Loucy (cell line): ENCODE measurements around the gene COQ2.

ENCODE experiments used
- H2AFZ ChIP-seq: fragments of 200-600 bp; sonication (generic); 2 replicates; pipeline ENCODE4 v1.6.0; 2016; ENCODE audit warnings: antibody characterized with exemption, mild to moderate bottlenecking, low read length, moderate library complexity
- H3F3A ChIP-seq: fragments of 200-600 bp; 2 replicates; pipeline ENCODE4 v1.6.0; 2016; ENCODE audit warnings: antibody characterized with exemption, low read depth, mild to moderate bottlenecking
- H3K27me3 ChIP-seq: fragments of 200-600 bp; sonication (generic); 2 replicates; pipeline ENCODE4 v1.6.1; 2014; ENCODE audit warnings: low read length, mild to moderate bottlenecking; ENCODE audit not compliant: insufficient read depth, poor library complexity, severe bottlenecking
- H3K36me3 ChIP-seq: fragments of 200-600 bp; sonication (generic); 2 replicates; pipeline ENCODE4 v1.6.1; 2016; ENCODE audit warnings: low read length; ENCODE audit not compliant: insufficient read depth
- H3K4me1 ChIP-seq: fragments of 200-600 bp; sonication (generic); 2 replicates; pipeline ENCODE4 v1.5.1; 2014; ENCODE audit warnings: low read length, mild to moderate bottlenecking; ENCODE audit not compliant: insufficient read depth, poor library complexity, severe bottlenecking
- H3K4me2 ChIP-seq: fragments of 200-600 bp; sonication (generic); 2 replicates; pipeline ENCODE4 v1.6.0; 2014; ENCODE audit warnings: antibody characterized with exemption, low read length, low read depth, mild to moderate bottlenecking; ENCODE audit not compliant: poor library complexity, severe bottlenecking
- H3K4me3 ChIP-seq: fragments of 200-600 bp; sonication (generic); 2 replicates; pipeline ENCODE4 v1.5.1; 2014; ENCODE audit warnings: low read length, mild to moderate bottlenecking, mixed read lengths; ENCODE audit not compliant: poor library complexity, severe bottlenecking
- H3K79me2 ChIP-seq: fragments of 200-600 bp; sonication (generic); 2 replicates; pipeline ENCODE4 v1.6.1; 2014; ENCODE audit warnings: low read length; ENCODE audit not compliant: insufficient read depth
- H3K9ac ChIP-seq: fragments of 200-600 bp; sonication (generic); 2 replicates; pipeline ENCODE4 v1.6.0; 2014; ENCODE audit warnings: mild to moderate bottlenecking, low read depth, low read length, moderate library complexity; ENCODE audit not compliant: poor library complexity, severe bottlenecking
- H3K9me2 ChIP-seq: fragments of 200-600 bp; sonication (generic); replicated peaks from 2 replicates; pipeline ENCODE4 v1.6.1; 2016; ENCODE audit warnings: low read depth, low read length, mixed read lengths
- H3K9me3 ChIP-seq: fragments of 200-600 bp; sonication (generic); 2 replicates; pipeline ENCODE4 v1.6.1; 2014; ENCODE audit warnings: mild to moderate bottlenecking, antibody characterized with exemption, low read length, low read depth; ENCODE audit not compliant: insufficient read depth
- H4K20me1 ChIP-seq: fragments of 200-600 bp; sonication (generic); 2 replicates; pipeline ENCODE4 v1.6.0; 2014; ENCODE audit warnings: antibody characterized with exemption, low read length, mild to moderate bottlenecking; ENCODE audit not compliant: insufficient read depth, poor library complexity, severe bottlenecking
- CTCF ChIP-seq: fragments of 200-600 bp; sonication (generic); conservative IDR thresholded peaks from 2 replicates; pipeline ENCODE4 v1.5.1; 2014; ENCODE audit warnings: mild to moderate bottlenecking, antibody characterized with exemption, low read length
- EZH2phosphoT487 ChIP-seq: fragments of 200-600 bp; IDR thresholded peaks from 2 replicates; pipeline ENCODE4 v1.6.1; 2018; ENCODE audit warnings: antibody characterized with exemption, mild to moderate bottlenecking, moderate library complexity, borderline replicate concordance

Gene COQ2

GRCh38 chr4:83214079-83214478, 70.5 kb downstream of the COQ2 start:
- Histone ChIP-seq H4K20me1 (no peaks in the 10 kb centered on the region), H3F3A (peaks cover 7% of the 10 kb centered on the region; the same call in 1 of the 2 replicates), H3K27me3 (no peaks in the 10 kb centered on the region), H2AFZ (no peak overlapping the region), H3K9ac (no peak overlapping the region), H3K4me1 (peaks cover 25% of the 10 kb centered on the region), H3K79me2 (no peaks in the 10 kb centered on the region), H3K9me3 (no peaks in the 10 kb centered on the region), H3K4me3 (no peak overlapping the region), H3K36me3 (no peaks in the 10 kb centered on the region), H3K4me2 (no peak overlapping the region), H3K9me2 (no peaks in the 10 kb centered on the region)
- TF ChIP-seq EZH2phosphoT487 (no peak), CTCF (no peak)
